Measurements from ENCODE around the gene AKAP13. TPM values are rescaled to one million over a fixed set of nuclear protein-coding genes. Genes with fewer than 3 reads are reported as not detected.
"Not testable (repeated sequence)": the region's sequence is repeated elsewhere in the genome, so short reads cannot be mapped to it uniquely, and the experiment has no call there.

The AKAP13 gene
- polyA plus RNA-seq, 3 donors = 47.9 to 99.7 (median 92.6) TPM

DNA sequence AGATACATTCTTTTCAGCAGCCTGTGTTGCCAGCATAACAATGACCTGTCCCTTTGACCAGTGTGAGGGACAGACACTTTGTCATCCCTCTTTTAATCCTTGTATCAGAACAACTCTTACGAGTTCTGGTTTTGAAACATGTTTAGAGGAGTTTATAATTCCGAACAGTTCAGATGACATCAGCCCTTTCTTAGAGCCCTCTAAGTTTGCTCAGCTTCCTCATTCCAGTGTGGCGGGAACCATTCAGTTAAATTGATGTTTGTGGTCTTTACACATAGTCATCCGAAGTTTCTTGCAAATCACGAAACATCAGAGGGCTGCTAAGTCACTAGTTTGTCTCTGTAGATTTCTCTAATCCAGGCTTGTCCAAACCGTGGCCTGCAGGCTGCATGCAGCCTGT is 102.5 kb downstream of the AKAP13 start:
- Mint-ChIP-seq H3K36me3 (peaks cover 0 to 8% of the 10 kb centered on the region in 2 donors), H3K4me1 (peaks cover 35% of the 10 kb centered on the region), H3K27ac (peak overlapping the region in 5 of 7 donors; percentile 20 to 79 (median 75))

DNA sequence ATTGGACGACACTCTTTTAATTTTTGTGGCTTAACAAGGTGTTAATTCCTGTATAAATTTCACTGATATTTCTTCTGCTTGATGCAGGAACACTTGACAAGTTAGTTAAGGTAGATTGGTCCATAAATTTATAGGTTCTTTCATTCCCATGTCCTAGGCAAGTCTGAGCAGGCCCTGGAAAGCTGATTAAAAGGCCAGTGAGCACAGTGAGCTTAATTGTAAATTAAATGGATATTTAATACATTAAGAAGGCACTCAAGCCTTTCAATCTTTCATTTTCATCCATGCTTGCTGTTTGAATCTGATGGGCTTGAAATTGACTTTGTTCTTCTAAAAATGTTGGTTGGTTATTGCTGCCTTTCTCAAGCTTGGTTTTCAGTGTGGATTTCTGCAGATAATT is 103.6 kb downstream of the AKAP13 start:
- Histone ChIP-seq H3K79me2 (ENCODE audit: insufficient read depth, low read length) (peaks cover 20% of the 10 kb centered on the region), H3K4me1 (ENCODE audit: control insufficient read depth in 1 of 2, insufficient read depth in 2 of 2, low read length in 2 of 2) (peaks cover 9 to 15% of the 10 kb centered on the region in 2 donors)
- DNase-seq; H3K27me3 ChIP-seq (ENCODE audit: control insufficient read depth in 2 of 2, insufficient read depth in 2 of 2, low read length in 2 of 2); H3K4me3 Mint-ChIP-seq; H3K9me3 ChIP-seq (replicated peaks in 1 of 2; ENCODE audit: control insufficient read depth in 1 of 2, insufficient read depth in 1 of 2, low read length in 2 of 2); H4K20me1 ChIP-seq (ENCODE audit: insufficient read depth, low read length); H3K27me3 Mint-ChIP-seq (ENCODE audit: low read depth in 3 of 3); H3K4me2 ChIP-seq (replicated peaks; ENCODE audit: extremely low read depth, low read length, poor library complexity, severe bottlenecking); H3K36me3 ChIP-seq (replicated peaks in 1 of 2; ENCODE audit: control insufficient read depth in 1 of 2, insufficient read depth in 2 of 2, low read length in 2 of 2); H3K9ac ChIP-seq (ENCODE audit: insufficient read depth, low read length, poor library complexity, severe bottlenecking); H3K9me3 Mint-ChIP-seq; H3K27ac ChIP-seq (ENCODE audit: low read depth in 1 of 2, low read length in 2 of 2); H2AFZ ChIP-seq (ENCODE audit: insufficient read depth, low read depth, low read length, poor library complexity, severe bottlenecking); H3K4me3 ChIP-seq (replicated peaks in 1 of 3; ENCODE audit: low read depth in 2 of 3, low read length in 3 of 3): not testable (repeated sequence)
- Mint-ChIP-seq H3K4me1 (peaks cover 42% of the 10 kb centered on the region), H3K27ac (peak overlapping the region in 2 of 7 donors; percentile 9 to 34), H3K36me3 (peaks cover 0 to 10% of the 10 kb centered on the region in 2 donors)
- intact Hi-C loops (cut with micrococcal nuclease) = loop anchor here in 1 of 2 donors (10.0 kb wide), 2 partner anchors 101 to 141 kb away; no protein-coding TSS in a partner anchor
- no CpG with 5 or more reads among the region's 1 CpG for WGBS (ENCODE audit: insufficient coverage)

More for the DNA sequence above, 102.5 kb downstream of the AKAP13 start:
- peak; percentile 36 to 47 (median 41) for DNase-seq
- Histone ChIP-seq H3K27me3 (ENCODE audit: control insufficient read depth in 2 of 2, insufficient read depth in 2 of 2, low read length in 2 of 2) (no peaks in the 10 kb centered on the region), H3K4me3 (replicated peaks in 1 of 3; ENCODE audit: low read depth in 2 of 3, low read length in 3 of 3) (no peak overlapping the region), H3K9ac (ENCODE audit: insufficient read depth, low read length, poor library complexity, severe bottlenecking) (no peak overlapping the region), H2AFZ (ENCODE audit: insufficient read depth, low read depth, low read length, poor library complexity, severe bottlenecking) (no peak overlapping the region), H3K4me2 (replicated peaks; ENCODE audit: extremely low read depth, low read length, poor library complexity, severe bottlenecking) (no peak overlapping the region), H4K20me1 (ENCODE audit: insufficient read depth, low read length) (peaks cover 8% of the 10 kb centered on the region), H3K4me1 (ENCODE audit: control insufficient read depth in 1 of 2, insufficient read depth in 2 of 2, low read length in 2 of 2) (peaks cover 9 to 15% of the 10 kb centered on the region in 2 donors), H3K36me3 (replicated peaks in 1 of 2; ENCODE audit: control insufficient read depth in 1 of 2, insufficient read depth in 2 of 2, low read length in 2 of 2) (no peaks in the 10 kb centered on the region), H3K27ac (ENCODE audit: low read depth in 1 of 2, low read length in 2 of 2) (peak overlapping the region in 1 of 2 donors; percentile 34), H3K79me2 (ENCODE audit: insufficient read depth, low read length) (peaks cover 20% of the 10 kb centered on the region), H3K9me3 (replicated peaks in 1 of 2; ENCODE audit: control insufficient read depth in 1 of 2, insufficient read depth in 1 of 2, low read length in 2 of 2) (no peaks in the 10 kb centered on the region)
- peak overlapping the region; percentile 18 to 55 for H3K4me3 Mint-ChIP-seq
- intact Hi-C loops (cut with micrococcal nuclease) = loop anchor here in 1 of 2 donors (10.0 kb wide), 2 partner anchors 102 to 142 kb away; no protein-coding TSS in a partner anchor
- TF ChIP-seq, protein P1, sequence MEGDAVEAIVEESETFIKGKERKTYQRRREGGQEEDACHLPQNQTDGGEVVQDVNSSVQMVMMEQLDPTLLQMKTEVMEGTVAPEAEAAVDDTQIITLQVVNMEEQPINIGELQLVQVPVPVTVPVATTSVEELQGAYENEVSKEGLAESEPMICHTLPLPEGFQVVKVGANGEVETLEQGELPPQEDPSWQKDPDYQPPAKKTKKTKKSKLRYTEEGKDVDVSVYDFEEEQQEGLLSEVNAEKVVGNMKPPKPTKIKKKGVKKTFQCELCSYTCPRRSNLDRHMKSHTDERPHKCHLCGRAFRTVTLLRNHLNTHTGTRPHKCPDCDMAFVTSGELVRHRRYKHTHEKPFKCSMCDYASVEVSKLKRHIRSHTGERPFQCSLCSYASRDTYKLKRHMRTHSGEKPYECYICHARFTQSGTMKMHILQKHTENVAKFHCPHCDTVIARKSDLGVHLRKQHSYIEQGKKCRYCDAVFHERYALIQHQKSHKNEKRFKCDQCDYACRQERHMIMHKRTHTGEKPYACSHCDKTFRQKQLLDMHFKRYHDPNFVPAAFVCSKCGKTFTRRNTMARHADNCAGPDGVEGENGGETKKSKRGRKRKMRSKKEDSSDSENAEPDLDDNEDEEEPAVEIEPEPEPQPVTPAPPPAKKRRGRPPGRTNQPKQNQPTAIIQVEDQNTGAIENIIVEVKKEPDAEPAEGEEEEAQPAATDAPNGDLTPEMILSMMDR (IDR thresholded peaks at IDR 0.05) = no peak
- H3K9me3 Mint-ChIP-seq = no peaks in the 10 kb centered on the region
- 0% methylated on average over 4 of the region's 6 CpGs for WGBS (ENCODE audit: insufficient coverage)
- H3K27me3 Mint-ChIP-seq (ENCODE audit: low read depth in 3 of 3) = peaks cover 0 to 3% (median 0%) of the 10 kb centered on the region in 3 donors

DNA sequence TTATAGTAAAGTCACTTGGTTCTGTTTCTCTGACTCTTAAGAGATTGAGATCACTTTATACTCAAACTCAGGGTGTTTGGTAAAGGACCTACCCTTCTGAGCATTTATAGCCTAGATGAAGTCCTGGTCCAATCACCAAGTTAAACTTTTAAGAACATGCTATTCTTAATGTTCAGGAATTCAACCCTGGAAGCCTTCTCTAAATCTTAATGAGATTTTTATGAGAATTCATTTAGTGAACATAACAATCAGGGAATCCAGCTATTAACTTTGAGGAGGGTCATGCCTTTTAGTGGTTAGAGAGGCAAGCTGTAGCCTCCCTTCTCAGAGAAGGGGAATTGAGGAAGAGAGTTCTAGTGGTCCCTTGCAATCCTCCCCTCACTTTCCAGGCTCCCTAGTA is 104.5 kb downstream of the AKAP13 start:
- Histone ChIP-seq H3K79me2 (ENCODE audit: insufficient read depth, low read length) (peaks cover 20% of the 10 kb centered on the region), H3K4me1 (ENCODE audit: control insufficient read depth in 1 of 2, insufficient read depth in 2 of 2, low read length in 2 of 2) (peaks cover 12 to 22% of the 10 kb centered on the region in 2 donors)
- peaks cover 48% of the 10 kb centered on the region for H3K4me1 Mint-ChIP-seq
- H3K9ac ChIP-seq (ENCODE audit: insufficient read depth, low read length, poor library complexity, severe bottlenecking); H3K9me3 ChIP-seq (replicated peaks in 1 of 2; ENCODE audit: control insufficient read depth in 1 of 2, insufficient read depth in 1 of 2, low read length in 2 of 2); H3K36me3 ChIP-seq (replicated peaks in 1 of 2; ENCODE audit: control insufficient read depth in 1 of 2, insufficient read depth in 2 of 2, low read length in 2 of 2); H3K36me3 Mint-ChIP-seq; H4K20me1 ChIP-seq (ENCODE audit: insufficient read depth, low read length); H3K4me2 ChIP-seq (replicated peaks; ENCODE audit: extremely low read depth, low read length, poor library complexity, severe bottlenecking); DNase-seq; H3K27ac ChIP-seq (ENCODE audit: low read depth in 1 of 2, low read length in 2 of 2); H2AFZ ChIP-seq (ENCODE audit: insufficient read depth, low read depth, low read length, poor library complexity, severe bottlenecking); H3K27me3 ChIP-seq (ENCODE audit: control insufficient read depth in 2 of 2, insufficient read depth in 2 of 2, low read length in 2 of 2); H3K27ac Mint-ChIP-seq; H3K27me3 Mint-ChIP-seq (ENCODE audit: low read depth in 3 of 3); H3K4me3 ChIP-seq (replicated peaks in 1 of 3; ENCODE audit: low read depth in 2 of 3, low read length in 3 of 3); H3K4me3 Mint-ChIP-seq; H3K9me3 Mint-ChIP-seq: not testable (repeated sequence)
- intact Hi-C loops (cut with micrococcal nuclease) = loop anchor here in 1 of 2 donors (10.0 kb wide), 2 partner anchors 100 to 140 kb away; no protein-coding TSS in a partner anchor
